ENCODE results near the gene TTLL11. TPM values are rescaled to one million over a fixed set of nuclear protein-coding genes. Genes with fewer than 3 reads are reported as not detected.

The TTLL11 gene
- total RNA-seq, 4 donors from 2014 or later = 9.1 to 47.4 (median 11.3) TPM

DNA sequence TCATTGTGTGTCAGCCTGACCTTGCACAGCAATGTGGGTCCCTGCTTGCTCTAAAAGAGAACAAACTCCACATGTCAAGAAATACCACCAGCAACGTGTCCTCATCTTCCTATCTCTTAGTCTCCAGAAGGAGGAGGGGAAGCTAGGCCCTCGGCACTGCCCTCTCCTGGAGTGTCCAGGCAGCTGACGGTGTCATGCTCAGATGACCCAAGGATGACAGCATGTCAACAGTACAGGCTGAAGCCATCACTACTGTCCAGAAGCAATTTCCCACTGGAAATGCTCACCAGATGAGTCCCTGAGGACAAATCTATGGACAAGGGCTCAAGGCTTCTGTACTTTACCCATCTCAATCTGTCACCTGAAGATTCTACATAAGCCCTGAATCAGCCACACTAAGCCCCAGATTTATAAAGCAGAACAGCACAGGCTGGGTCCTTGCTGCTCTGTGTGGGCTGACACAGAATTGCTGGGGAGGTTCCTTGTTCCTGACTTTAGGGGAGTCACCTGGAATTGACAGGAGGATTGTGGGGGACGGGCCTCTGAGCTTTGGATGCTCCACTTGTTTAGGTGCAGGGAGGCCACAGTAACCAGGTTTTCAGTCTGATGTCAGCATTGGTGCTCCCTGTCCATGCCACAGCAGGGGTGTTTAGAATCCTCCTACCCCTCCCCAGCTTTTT is 231.5 kb downstream of the TTLL11 start:
- intact Hi-C loops (cut with DNase I; ENCODE audit: low total_unique reads) (no loop called here), in situ Hi-C loops (cut with MboI; ENCODE audit: low pct_ligation_motif_present in 1 of 4, low pct_unique_long_range_greater_than_20kb in 1 of 4, low sequenced_read_pairs in 3 of 4) (no loop called here)
- Histone ChIP-seq H3K27me3 (no peaks in the 10 kb centered on the region), H3K4me3 (no peak overlapping the region), H3K4me1 (no peaks in the 10 kb centered on the region), H3K27ac (no peak overlapping the region), H3K36me3 (no peaks in the 10 kb centered on the region), H3K9me3 (no peaks in the 10 kb centered on the region)
- TF ChIP-seq POLR2AphosphoS5 (IDR thresholded peaks at IDR 0.05) = no peak
- TF ChIP-seq, protein P1, sequence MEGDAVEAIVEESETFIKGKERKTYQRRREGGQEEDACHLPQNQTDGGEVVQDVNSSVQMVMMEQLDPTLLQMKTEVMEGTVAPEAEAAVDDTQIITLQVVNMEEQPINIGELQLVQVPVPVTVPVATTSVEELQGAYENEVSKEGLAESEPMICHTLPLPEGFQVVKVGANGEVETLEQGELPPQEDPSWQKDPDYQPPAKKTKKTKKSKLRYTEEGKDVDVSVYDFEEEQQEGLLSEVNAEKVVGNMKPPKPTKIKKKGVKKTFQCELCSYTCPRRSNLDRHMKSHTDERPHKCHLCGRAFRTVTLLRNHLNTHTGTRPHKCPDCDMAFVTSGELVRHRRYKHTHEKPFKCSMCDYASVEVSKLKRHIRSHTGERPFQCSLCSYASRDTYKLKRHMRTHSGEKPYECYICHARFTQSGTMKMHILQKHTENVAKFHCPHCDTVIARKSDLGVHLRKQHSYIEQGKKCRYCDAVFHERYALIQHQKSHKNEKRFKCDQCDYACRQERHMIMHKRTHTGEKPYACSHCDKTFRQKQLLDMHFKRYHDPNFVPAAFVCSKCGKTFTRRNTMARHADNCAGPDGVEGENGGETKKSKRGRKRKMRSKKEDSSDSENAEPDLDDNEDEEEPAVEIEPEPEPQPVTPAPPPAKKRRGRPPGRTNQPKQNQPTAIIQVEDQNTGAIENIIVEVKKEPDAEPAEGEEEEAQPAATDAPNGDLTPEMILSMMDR (IDR thresholded peaks at IDR 0.05) = peak; percentile 34 to 51 (median 42)
- DNase-seq = peak; percentile 44
- WGBS, 2 donors (ENCODE audit: low coverage in 1 of 2) = 56 to 82% methylated on average over 3 to 4 of the region's 4 CpGs

DNA sequence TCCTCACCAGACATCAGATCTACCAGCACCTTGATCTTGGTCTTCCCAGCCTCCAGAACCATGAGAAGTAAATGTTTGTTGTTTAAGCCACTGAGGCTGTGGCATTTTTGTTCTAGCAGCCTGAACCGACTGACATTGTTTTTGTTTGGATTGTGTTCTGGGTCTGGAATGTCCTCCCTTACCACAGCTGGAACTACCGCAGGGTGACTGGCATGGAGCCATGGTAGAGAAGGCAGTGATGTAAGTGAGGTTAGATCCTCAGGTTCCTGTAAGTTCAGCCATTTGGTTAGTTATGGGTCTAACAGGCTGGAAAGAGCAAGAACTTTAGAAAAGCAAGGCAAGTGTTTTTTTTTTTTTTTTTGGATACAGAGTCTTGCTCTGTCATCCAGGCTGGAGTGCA is 232.4 kb downstream of the TTLL11 start:
- Histone ChIP-seq H3K36me3 (no peaks in the 10 kb centered on the region), H3K4me1 (no peaks in the 10 kb centered on the region), H3K27me3 (no peaks in the 10 kb centered on the region), H3K9me3 (no peaks in the 10 kb centered on the region), H3K4me3 (no peak overlapping the region), H3K27ac (no peak overlapping the region)
- TF ChIP-seq POLR2A (IDR thresholded peaks at IDR 0.05) (no peak), EP300 (IDR thresholded peaks at IDR 0.05; ENCODE audit: low read depth) (no peak)
- intact Hi-C loops (cut with DNase I; ENCODE audit: low total_unique reads) = no loop called here
- DNase-seq = no peak
- in situ Hi-C loops (cut with MboI; ENCODE audit: low pct_ligation_motif_present in 1 of 4, low pct_unique_long_range_greater_than_20kb in 1 of 4, low sequenced_read_pairs in 3 of 4) = no loop called here
- WGBS, 2 donors (ENCODE audit: low coverage in 1 of 2) = 50% methylated on average over 2 of the region's 2 CpGs; no CpG with 5 or more reads in 1 of the 2 donors

DNA sequence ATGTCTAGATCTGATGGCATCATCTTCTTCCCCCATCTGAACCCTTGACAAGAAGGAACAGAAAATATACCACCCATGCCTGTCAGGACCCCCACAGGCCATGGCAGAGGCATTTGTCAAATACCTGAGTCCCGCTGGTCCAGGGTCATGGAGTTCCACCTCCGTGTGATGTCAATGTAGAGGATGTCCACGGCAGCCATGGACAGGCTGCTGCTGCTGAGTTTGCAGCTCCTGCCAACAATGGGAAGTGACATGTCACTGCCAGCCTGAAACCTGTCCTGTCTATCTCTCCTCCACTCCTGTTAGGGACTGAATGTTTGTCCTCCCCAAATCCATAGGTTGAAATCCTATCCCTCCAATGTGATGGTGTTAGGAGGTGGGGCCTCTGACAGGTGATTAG is 232.9 kb downstream of the TTLL11 start:
- TF ChIP-seq, protein P1 (IDR thresholded peaks at IDR 0.05) = no peak
- TF ChIP-seq EP300 (IDR thresholded peaks at IDR 0.05; ENCODE audit: low read depth) (no peak), POLR2A (IDR thresholded peaks at IDR 0.05) (no peak), POLR2AphosphoS5 (IDR thresholded peaks at IDR 0.05) (no peak)
- DNase-seq = no peak
- no peaks in the 10 kb centered on the region for H3K9me3 ChIP-seq
- no peaks in the 10 kb centered on the region for H3K36me3 ChIP-seq
- 83% methylated on average over 3 of the region's 3 CpGs; no CpG with 5 or more reads in 1 of the 2 donors for WGBS, 2 donors (ENCODE audit: low coverage in 1 of 2)
- H3K4me1 ChIP-seq = no peaks in the 10 kb centered on the region
- H3K4me3 ChIP-seq = no peak overlapping the region
- intact Hi-C loops (cut with DNase I; ENCODE audit: low total_unique reads) (no loop called here), in situ Hi-C loops (cut with MboI; ENCODE audit: low pct_ligation_motif_present in 1 of 4, low pct_unique_long_range_greater_than_20kb in 1 of 4, low sequenced_read_pairs in 3 of 4) (no loop called here)
- H3K27ac ChIP-seq = no peak overlapping the region
- no peaks in the 10 kb centered on the region for H3K27me3 ChIP-seq

DNA sequence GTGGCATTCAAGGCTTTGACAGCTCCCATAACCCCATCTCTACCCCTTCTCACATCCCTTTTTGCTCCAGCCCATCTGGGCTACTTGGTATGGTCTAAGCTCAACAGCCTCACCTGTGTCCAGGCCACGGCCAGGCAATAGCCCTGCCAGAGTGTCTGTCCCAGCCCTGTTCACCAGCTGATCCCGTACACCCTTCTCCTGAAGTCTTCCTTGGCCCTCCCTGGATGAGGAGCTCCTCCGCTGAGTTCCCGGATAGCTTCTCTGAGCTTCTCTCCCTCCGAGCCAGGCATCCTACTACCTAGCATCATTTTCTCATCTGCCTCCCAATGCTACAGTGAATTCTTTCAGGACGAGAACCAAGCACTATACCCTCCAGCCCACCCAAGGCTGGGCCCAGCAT is 233.5 kb downstream of the TTLL11 start:
- Histone ChIP-seq H3K27me3 (no peaks in the 10 kb centered on the region), H3K9me3 (no peaks in the 10 kb centered on the region), H3K4me3 (no peak overlapping the region), H3K36me3 (no peaks in the 10 kb centered on the region), H3K4me1 (no peaks in the 10 kb centered on the region), H3K27ac (no peak overlapping the region)
- 50 to 76% methylated on average over 2 to 6 of the region's 6 CpGs for WGBS, 2 donors (ENCODE audit: low coverage in 1 of 2)
- DNase-seq = no peak
- intact Hi-C loops (cut with DNase I; ENCODE audit: low total_unique reads) = no loop called here
- in situ Hi-C loops (cut with MboI; ENCODE audit: low pct_ligation_motif_present in 1 of 4, low pct_unique_long_range_greater_than_20kb in 1 of 4, low sequenced_read_pairs in 3 of 4) = no loop called here
- no peak for TF ChIP-seq POLR2AphosphoS5 (IDR thresholded peaks at IDR 0.05)
- no peak for TF ChIP-seq POLR2A (IDR thresholded peaks at IDR 0.05)
- no peak for TF ChIP-seq EP300 (IDR thresholded peaks at IDR 0.05; ENCODE audit: low read depth)
- TF ChIP-seq, protein P1 (IDR thresholded peaks at IDR 0.05) = no peak

DNA sequence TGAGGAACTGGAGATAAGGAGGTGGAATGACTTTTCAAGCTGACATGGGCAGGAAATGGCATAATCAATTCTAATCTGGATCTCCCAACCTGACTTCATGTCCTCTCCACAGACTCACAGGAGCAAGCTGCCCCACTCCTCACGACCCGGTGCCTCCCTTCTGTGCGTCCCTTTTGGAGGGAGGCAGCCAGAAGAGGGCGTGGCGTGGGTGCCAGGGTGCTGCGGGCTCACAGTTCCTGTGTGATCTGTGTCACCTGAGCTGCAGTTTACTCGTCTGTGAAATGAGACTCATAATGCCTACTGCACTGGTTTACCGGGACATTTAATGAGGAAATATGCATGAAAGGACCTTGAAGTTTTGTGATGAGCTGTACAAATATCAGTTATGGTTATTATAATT is 234.3 kb downstream of the TTLL11 start:
- no peaks in the 10 kb centered on the region for H3K36me3 ChIP-seq
- H3K4me3 ChIP-seq = no peak overlapping the region
- WGBS, 2 donors (ENCODE audit: low coverage in 1 of 2) = 79 to 82% methylated on average over 2 to 8 of the region's 8 CpGs
- H3K27ac ChIP-seq = no peak overlapping the region
- H3K27me3 ChIP-seq = no peaks in the 10 kb centered on the region
- no peaks in the 10 kb centered on the region for H3K4me1 ChIP-seq
- no peak for DNase-seq
- no peaks in the 10 kb centered on the region for H3K9me3 ChIP-seq
- TF ChIP-seq EP300 (IDR thresholded peaks at IDR 0.05; ENCODE audit: low read depth) (no peak), POLR2A (IDR thresholded peaks at IDR 0.05) (no peak), POLR2AphosphoS5 (IDR thresholded peaks at IDR 0.05) (no peak)
- TF ChIP-seq, protein P1 (IDR thresholded peaks at IDR 0.05) = no peak
- intact Hi-C loops (cut with DNase I; ENCODE audit: low total_unique reads) = no loop called here
- in situ Hi-C loops (cut with MboI; ENCODE audit: low pct_ligation_motif_present in 1 of 4, low pct_unique_long_range_greater_than_20kb in 1 of 4, low sequenced_read_pairs in 3 of 4) = no loop called here

Measured in transverse colon (tissue), 4 donors.